B cell (primary cell): ENCODE results near the gene TPO. TPM values are rescaled to one million over a fixed set of nuclear protein-coding genes. Genes with fewer than 3 reads are reported as not detected.

ENCODE experiments used
- ATAC-seq: fragments of 200-7000 bp; cut with Tn5 transposase; one replicate; pipeline ENCODE4 v1.10.0; 2021; ENCODE audit warnings: low read depth, mild to moderate bottlenecking, moderate number of reproducible peaks, moderate library complexity
- CTCF ChIA-PET: fragments of 350-600 bp; sonication (Branson Sonifier 250); formaldehyde crosslinking; loops from one replicate; lab custom pipeline; 2021; ENCODE audit warnings: antibody characterized with exemption, inconsistent platforms; lab: Charles Lee
- POLR2A ChIA-PET: fragments of 350-600 bp; sonication (Branson Sonifier 250); formaldehyde crosslinking; loops from one replicate; lab custom pipeline; 2021; ENCODE audit warnings: antibody characterized with exemption; lab: Charles Lee
- DNase-seq: peaks from one replicate; pipeline ENCODE4 v3.0.0; 2013
- H2AFZ ChIP-seq: 2 replicates; pipeline ENCODE4 v1.6.1; 2012; ENCODE audit warnings: mild to moderate bottlenecking, low read depth, low read length; ENCODE audit not compliant: insufficient read depth, poor library complexity, severe bottlenecking
- H3K27ac ChIP-seq, 2 donors: 1 replicate in 1 of 2; 2 replicates in 1 of 2; pipeline ENCODE4 v1.5.1; 2012 to 2013; ENCODE audit warnings: low read length in 2 of 2, mild to moderate bottlenecking in 2 of 2, moderate library complexity in 1 of 2
- H3K27me3 ChIP-seq, 4 experiments: fragments of 200-600 bp in 1 of 4; sonication (generic) in 1 of 4; replicated peaks in 1 of 4; 1 replicate in 2 of 4; 2 replicates in 2 of 4; pipeline versions ENCODE4 v1.6.1 to v1.7.0; 2013 to 2016; ENCODE audit warnings: low read length in 3 of 4, mild to moderate bottlenecking in 2 of 4, mixed read lengths in 1 of 4, moderate library complexity in 1 of 4; ENCODE audit not compliant: insufficient read depth in 4 of 4, control insufficient read depth in 3 of 4; ENCODE audit errors: control extremely low read depth in 1 of 4
- H3K36me3 ChIP-seq, 2 experiments: replicated peaks in 1 of 2; 1 replicate in 1 of 2; 2 replicates in 1 of 2; pipeline versions ENCODE4 v1.6.1 to v1.7.1; 2013; ENCODE audit warnings: low read length in 1 of 2; ENCODE audit not compliant: insufficient read depth in 2 of 2, control insufficient read depth in 1 of 2; ENCODE audit errors: control extremely low read depth in 1 of 2, extremely low read depth in 1 of 2
- H3K4me1 ChIP-seq, 2 donors: fragments of 200-600 bp in 1 of 2; sonication (generic) in 1 of 2; 1 replicate in 1 of 2; 2 replicates in 1 of 2; pipeline versions ENCODE4 v1.5.1 to v1.6.1; 2013 to 2017; ENCODE audit warnings: low read length in 2 of 2; ENCODE audit not compliant: control insufficient read depth in 2 of 2, insufficient read depth in 2 of 2
- H3K4me2 ChIP-seq: replicated peaks from 2 replicates; pipeline ENCODE3; 2012; ENCODE audit warnings: mild to moderate bottlenecking, low read depth, low read length; ENCODE audit not compliant: poor library complexity, severe bottlenecking
- H3K4me3 ChIP-seq, 5 experiments: fragments of 200-600 bp in 1 of 5; sonication (generic) in 1 of 5; 1 replicate in 3 of 5; 2 replicates in 2 of 5; pipeline versions ENCODE4 v1.5.1 to v1.7.0; 2011 to 2016; ENCODE audit warnings: low read length in 4 of 5, mild to moderate bottlenecking in 4 of 5, low read depth in 2 of 5, control low read depth in 1 of 5, moderate library complexity in 1 of 5; ENCODE audit not compliant: insufficient read depth in 1 of 5; ENCODE audit errors: control extremely low read depth in 1 of 5, extremely low read depth in 1 of 5
- H3K79me2 ChIP-seq: fragments of 200-600 bp; sonication (generic); one replicate; pipeline ENCODE4 v1.6.0; 2016; ENCODE audit warnings: low read length; ENCODE audit not compliant: control insufficient read depth, insufficient read depth
- H3K9ac ChIP-seq: fragments of 200-600 bp; sonication (generic); 2 replicates; pipeline ENCODE4 v1.6.1; 2017; ENCODE audit warnings: mild to moderate bottlenecking, low read length, moderate library complexity
- H3K9me3 ChIP-seq, 3 donors: one replicate each; pipeline versions ENCODE4 v1.6.1 to v1.7.1; 2013; ENCODE audit warnings: low read length in 2 of 3; ENCODE audit not compliant: control insufficient read depth in 2 of 3, insufficient read depth in 1 of 3; ENCODE audit errors: control extremely low read depth in 1 of 3
- H4K20me1 ChIP-seq: 2 replicates; pipeline ENCODE4 v1.6.0; 2012; ENCODE audit warnings: mild to moderate bottlenecking, low read length; ENCODE audit not compliant: insufficient read depth, control insufficient read depth, poor library complexity, severe bottlenecking
- H3K27ac Mint-ChIP-seq: one replicate; pipeline ENCODE4 v1.8.0; 2021; ENCODE audit warnings: mixed read lengths
- H3K27me3 Mint-ChIP-seq: one replicate; pipeline ENCODE4 v1.8.0; 2021; ENCODE audit warnings: mixed read lengths
- H3K4me1 Mint-ChIP-seq: one replicate; pipeline ENCODE4 v1.8.0; 2021; ENCODE audit warnings: mixed read lengths
- H3K4me3 Mint-ChIP-seq: one replicate; pipeline ENCODE4 v1.8.0; 2021; ENCODE audit warnings: mixed read lengths
- H3K9me3 Mint-ChIP-seq: one replicate; pipeline ENCODE4 v1.8.0; 2022; ENCODE audit warnings: mixed read lengths; ENCODE audit not compliant: insufficient read depth
- EZH2 ChIP-seq: IDR thresholded peaks from 2 replicates; pipeline ENCODE4 v1.6.1; 2012; ENCODE audit warnings: borderline replicate concordance, low read depth, mild to moderate bottlenecking, moderate library complexity, low read length; ENCODE audit not compliant: insufficient read depth, poor library complexity, severe bottlenecking
- WGBS: methylation state at CpG from one replicate; pipeline ENCODE4 v1.1.5; 2013; ENCODE audit warnings: missing lambda C conversion rate; ENCODE audit not compliant: insufficient coverage; 5-methylcytosine and 5-hydroxymethylcytosine counted together
- intact Hi-C: fragments of 100-400 bp; cut with micrococcal nuclease; formaldehyde crosslinking; loops from one replicate; pipeline ENCODE4 v1.10.0; 2022
- polyA plus RNA-seq: library from polyadenylated mRNA; depleted of rRNA; stranded (reverse); fragments of >200 nt; gene quantifications from 2 replicates; pipeline ENCODE4 v1.2.3, GENCODE V29; 2012
- total RNA-seq, 2 donors: library from RNA; stranded (reverse); fragments of 120-200 nt in 1 of 2; gene quantifications; 1 replicate in 1 of 2; 2 replicates in 1 of 2; pipeline versions ENCODE4 v1.2.3 to v1.2.4, GENCODE V29; 2013 to 2022
- TF ChIP-seq, protein P1 (sequence below): fragments of 200-600 bp; IDR thresholded peaks from one replicate; pipeline ENCODE4 v1.8.0; 2022; ENCODE audit warnings: antibody characterized with exemption, mild to moderate bottlenecking

The TPO gene
- total and polyA plus RNA-seq, 2 donors (not counting 1 experiment from before 2014, with no cell fraction given): not detected

DNA sequence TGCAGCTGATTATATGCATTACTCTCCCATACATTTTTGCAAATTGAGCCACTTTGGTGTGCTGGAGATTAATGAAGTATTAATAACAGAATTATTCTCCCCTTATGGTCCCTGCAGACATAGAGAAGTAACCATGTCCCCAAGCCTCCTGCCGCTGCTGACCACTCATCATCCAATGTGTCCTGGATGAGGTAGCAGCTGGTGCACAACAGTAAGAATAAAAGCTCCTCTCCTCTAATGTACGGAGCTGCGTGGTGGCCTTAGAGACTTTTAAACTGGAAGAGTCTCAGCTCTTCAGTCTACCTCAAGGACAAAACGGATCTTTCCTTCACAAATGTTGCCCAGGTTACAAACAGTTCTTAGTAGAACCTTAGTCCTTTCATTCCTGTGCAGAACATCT lies 37.7 kb downstream of the TPO start:
- Histone ChIP-seq H3K36me3 (no peaks in the 10 kb centered on the region), H3K9me3 (peaks cover 0 to 10% (median 0%) of the 10 kb centered on the region in 3 donors), H4K20me1 (no peaks in the 10 kb centered on the region), H3K79me2 (no peaks in the 10 kb centered on the region), H3K27ac (no peak overlapping the region), H3K27me3 (peaks cover 0 to 15% (median 0%) of the 10 kb centered on the region in 4 experiments), H2AFZ (no peak overlapping the region), H3K4me1 (no peaks in the 10 kb centered on the region), H3K4me2 (no peak overlapping the region), H3K4me3 (no peak overlapping the region), H3K9ac (no peak overlapping the region)
- no peaks in the 10 kb centered on the region for H3K9me3 Mint-ChIP-seq
- H3K4me3 Mint-ChIP-seq: no peak overlapping the region
- H3K27me3 Mint-ChIP-seq: peaks cover 28% of the 10 kb centered on the region
- WGBS: no CpG with 5 or more reads among the region's 4 CpGs
- ATAC-seq (no peak), DNase-seq (no peak)
- TF ChIP-seq EZH2: no peak
- TF ChIP-seq, protein P1, sequence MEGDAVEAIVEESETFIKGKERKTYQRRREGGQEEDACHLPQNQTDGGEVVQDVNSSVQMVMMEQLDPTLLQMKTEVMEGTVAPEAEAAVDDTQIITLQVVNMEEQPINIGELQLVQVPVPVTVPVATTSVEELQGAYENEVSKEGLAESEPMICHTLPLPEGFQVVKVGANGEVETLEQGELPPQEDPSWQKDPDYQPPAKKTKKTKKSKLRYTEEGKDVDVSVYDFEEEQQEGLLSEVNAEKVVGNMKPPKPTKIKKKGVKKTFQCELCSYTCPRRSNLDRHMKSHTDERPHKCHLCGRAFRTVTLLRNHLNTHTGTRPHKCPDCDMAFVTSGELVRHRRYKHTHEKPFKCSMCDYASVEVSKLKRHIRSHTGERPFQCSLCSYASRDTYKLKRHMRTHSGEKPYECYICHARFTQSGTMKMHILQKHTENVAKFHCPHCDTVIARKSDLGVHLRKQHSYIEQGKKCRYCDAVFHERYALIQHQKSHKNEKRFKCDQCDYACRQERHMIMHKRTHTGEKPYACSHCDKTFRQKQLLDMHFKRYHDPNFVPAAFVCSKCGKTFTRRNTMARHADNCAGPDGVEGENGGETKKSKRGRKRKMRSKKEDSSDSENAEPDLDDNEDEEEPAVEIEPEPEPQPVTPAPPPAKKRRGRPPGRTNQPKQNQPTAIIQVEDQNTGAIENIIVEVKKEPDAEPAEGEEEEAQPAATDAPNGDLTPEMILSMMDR: no peak
- intact Hi-C loops: no loop called here
- ChIA-PET CTCF (no interaction called here), POLR2A (no interaction called here)
- H3K27ac Mint-ChIP-seq: no peak overlapping the region
- no peaks in the 10 kb centered on the region for H3K4me1 Mint-ChIP-seq

DNA sequence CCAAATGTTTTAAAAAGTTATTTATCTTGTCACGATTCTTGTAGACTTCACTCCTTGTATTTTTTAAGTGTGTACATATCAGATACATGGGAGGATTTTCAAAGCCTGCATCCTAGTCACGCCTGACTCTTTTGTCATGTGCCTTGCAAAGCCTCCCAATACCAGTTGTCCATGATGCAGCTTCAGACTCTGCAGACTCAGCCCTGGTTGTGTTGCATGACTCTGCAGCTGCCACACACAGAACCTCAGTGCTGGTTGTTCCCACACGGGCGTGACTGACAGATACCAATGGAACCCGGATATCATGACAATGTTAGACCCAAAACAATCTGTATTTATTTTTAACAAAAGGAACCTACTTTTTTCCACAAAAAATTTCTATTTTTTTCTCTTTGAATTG lies 38.2 kb downstream of the TPO start:
- no peaks in the 10 kb centered on the region for H3K9me3 Mint-ChIP-seq
- ChIA-PET CTCF (no interaction called here), POLR2A (no interaction called here)
- no peak for DNase-seq
- H3K27me3 Mint-ChIP-seq: peaks cover 28% of the 10 kb centered on the region
- Histone ChIP-seq H2AFZ (no peak overlapping the region), H3K9ac (no peak overlapping the region), H3K27me3 (peaks cover 0 to 11% (median 0%) of the 10 kb centered on the region in 4 experiments), H4K20me1 (no peaks in the 10 kb centered on the region), H3K36me3 (no peaks in the 10 kb centered on the region), H3K4me1 (no peaks in the 10 kb centered on the region), H3K4me3 (no peak overlapping the region), H3K27ac (no peak overlapping the region), H3K9me3 (peaks cover 0 to 6% (median 0%) of the 10 kb centered on the region in 3 donors), H3K4me2 (no peak overlapping the region), H3K79me2 (no peaks in the 10 kb centered on the region)
- WGBS: 83% methylated on average over 3 of the region's 5 CpGs
- H3K4me3 Mint-ChIP-seq: no peak overlapping the region
- TF ChIP-seq, protein P1: no peak
- no peak for TF ChIP-seq EZH2
- ATAC-seq: no peak
- H3K27ac Mint-ChIP-seq: no peak overlapping the region
- intact Hi-C loops: no loop called here
- H3K4me1 Mint-ChIP-seq: no peaks in the 10 kb centered on the region
